ENCODE data around the gene ENC1. TPM values are rescaled to one million over a fixed set of nuclear protein-coding genes. Genes with fewer than 3 reads are reported as not detected.

ENC1 gene
- total RNA-seq, 6 donors from 2014 or later, result 9.5 to 34.1 (median 18.0) TPM

DNA sequence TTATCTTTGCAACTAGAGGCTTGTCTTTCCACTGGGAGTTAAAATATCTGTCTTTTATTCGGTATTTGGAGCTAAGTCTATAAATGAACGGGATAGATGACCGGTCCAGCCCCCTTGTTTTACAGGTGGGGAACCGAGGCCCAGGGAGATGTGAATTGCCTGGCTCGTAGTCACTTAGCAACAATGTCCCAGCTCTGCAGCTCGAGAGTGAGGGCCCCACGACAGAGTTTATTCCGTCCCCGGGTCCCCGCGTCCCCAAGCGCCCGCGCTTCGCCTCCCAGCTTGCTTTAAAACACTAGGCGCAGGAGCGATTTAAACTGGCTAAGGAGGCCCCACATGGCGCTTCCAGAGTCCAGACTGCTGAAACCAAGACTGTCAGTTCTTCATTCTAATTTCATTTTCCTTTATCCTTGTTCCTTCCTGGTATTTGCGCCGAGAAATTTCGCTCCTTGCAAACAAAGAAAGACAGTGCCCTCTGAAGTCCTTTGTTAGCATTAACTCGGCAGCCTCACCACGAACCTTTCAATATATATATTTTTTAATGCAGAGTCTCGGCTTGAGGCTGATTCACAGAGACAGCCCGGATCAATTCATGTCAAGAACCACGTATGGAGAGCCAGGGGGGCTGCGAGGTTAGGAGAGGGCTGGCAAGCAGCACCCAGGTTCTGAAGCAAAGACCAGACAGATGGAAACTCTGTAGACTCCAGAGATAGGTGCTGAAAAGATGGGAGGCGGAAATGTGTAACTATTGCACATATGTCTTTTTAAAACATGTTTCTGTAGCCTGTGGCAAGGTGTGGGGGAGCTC lies 1.4 kb upstream of the ENC1 start:
- Histone ChIP-seq H3K36me3 (no peaks in the 10 kb centered on the region), H3K4me3 (peak overlapping the region; percentile 16 to 81 (median 68)), H3K4me1 (peaks cover 36 to 60% (median 47%) of the 10 kb centered on the region in 4 donors), H3K27me3 (no peaks in the 10 kb centered on the region), H3K9me3 (no peaks in the 10 kb centered on the region), H3K27ac (peak overlapping the region; percentile 86 to 90 (median 88))
- ATAC-seq (ENCODE audit: low FRiP score in 2 of 2), result peak; percentile 34 to 51
- 5 to 6% methylated on average over 28 of the region's 28 CpGs for WGBS, 2 donors
- TF ChIP-seq POLR2AphosphoS5 (IDR thresholded peaks at IDR 0.05) (peak in 1 of 2 donors; percentile 8), POLR2A (IDR thresholded peaks at IDR 0.05) (no peak), EP300 (IDR thresholded peaks at IDR 0.05) (no peak)
- TF ChIP-seq, protein P1, sequence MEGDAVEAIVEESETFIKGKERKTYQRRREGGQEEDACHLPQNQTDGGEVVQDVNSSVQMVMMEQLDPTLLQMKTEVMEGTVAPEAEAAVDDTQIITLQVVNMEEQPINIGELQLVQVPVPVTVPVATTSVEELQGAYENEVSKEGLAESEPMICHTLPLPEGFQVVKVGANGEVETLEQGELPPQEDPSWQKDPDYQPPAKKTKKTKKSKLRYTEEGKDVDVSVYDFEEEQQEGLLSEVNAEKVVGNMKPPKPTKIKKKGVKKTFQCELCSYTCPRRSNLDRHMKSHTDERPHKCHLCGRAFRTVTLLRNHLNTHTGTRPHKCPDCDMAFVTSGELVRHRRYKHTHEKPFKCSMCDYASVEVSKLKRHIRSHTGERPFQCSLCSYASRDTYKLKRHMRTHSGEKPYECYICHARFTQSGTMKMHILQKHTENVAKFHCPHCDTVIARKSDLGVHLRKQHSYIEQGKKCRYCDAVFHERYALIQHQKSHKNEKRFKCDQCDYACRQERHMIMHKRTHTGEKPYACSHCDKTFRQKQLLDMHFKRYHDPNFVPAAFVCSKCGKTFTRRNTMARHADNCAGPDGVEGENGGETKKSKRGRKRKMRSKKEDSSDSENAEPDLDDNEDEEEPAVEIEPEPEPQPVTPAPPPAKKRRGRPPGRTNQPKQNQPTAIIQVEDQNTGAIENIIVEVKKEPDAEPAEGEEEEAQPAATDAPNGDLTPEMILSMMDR (IDR thresholded peaks at IDR 0.05), result peak; percentile 20 to 70 (median 54)
- DNase-seq, result peak; percentile 54 to 86

DNA sequence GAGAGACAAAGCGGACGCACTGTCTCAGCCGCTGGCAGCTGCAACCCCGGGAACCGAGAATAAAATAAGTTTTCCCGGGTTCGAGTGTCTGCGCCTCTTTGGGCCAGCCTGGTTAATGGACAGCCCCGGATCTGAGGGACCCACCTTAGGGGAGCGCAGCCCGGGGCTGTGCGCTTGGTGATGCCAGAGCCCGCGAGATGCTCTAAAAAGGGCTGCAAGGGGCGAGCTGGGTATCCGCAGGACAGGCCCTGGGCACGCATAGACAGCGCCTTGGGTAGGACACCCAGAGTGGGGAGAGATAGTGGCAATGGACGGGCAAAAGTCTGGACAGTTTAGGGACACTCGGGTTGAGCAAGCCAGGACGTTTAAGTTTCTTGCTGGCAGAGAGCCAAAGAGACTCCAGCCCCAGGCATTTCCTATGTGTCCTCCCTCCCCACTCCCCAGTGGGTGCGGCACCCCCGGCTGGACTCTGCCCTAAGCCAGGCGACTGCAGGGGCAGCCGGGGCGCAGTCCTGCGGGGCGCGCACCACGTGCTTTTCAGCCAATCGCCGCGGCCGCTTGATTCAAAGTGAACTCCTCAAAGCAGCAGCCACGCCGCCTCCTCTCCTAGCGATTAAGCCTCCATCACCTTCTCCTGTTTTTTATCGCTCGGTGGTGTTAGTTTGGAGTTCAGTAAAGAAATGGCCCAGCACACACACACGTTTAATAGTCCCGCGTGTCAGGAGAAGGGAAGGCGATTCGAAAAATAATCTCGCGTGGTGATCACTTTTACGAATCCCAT lies 616 bp upstream of the ENC1 start:
- ATAC-seq (ENCODE audit: low FRiP score in 2 of 2) (peak; percentile 75 to 76), DNase-seq (peak; percentile 87 to 93)
- no peaks in the 10 kb centered on the region for H3K36me3 ChIP-seq
- peaks cover 36 to 68% (median 51%) of the 10 kb centered on the region in 4 donors for H3K4me1 ChIP-seq
- H3K9me3 ChIP-seq, result no peaks in the 10 kb centered on the region
- TF ChIP-seq POLR2A (IDR thresholded peaks at IDR 0.05) (peak in 1 of 4 donors; percentile 10), EP300 (IDR thresholded peaks at IDR 0.05) (no peak), POLR2AphosphoS5 (IDR thresholded peaks at IDR 0.05) (peak in 1 of 2 donors; percentile 26)
- TF ChIP-seq, protein P1 (IDR thresholded peaks at IDR 0.05), result no peak
- WGBS, 2 donors, result 0 to 1% methylated on average over 47 of the region's 47 CpGs
- H3K27ac ChIP-seq, result peak overlapping the region; percentile 86 to 90 (median 88)
- H3K4me3 ChIP-seq, result peak overlapping the region; percentile 67 to 81 (median 74)
- no peaks in the 10 kb centered on the region for H3K27me3 ChIP-seq

DNA sequence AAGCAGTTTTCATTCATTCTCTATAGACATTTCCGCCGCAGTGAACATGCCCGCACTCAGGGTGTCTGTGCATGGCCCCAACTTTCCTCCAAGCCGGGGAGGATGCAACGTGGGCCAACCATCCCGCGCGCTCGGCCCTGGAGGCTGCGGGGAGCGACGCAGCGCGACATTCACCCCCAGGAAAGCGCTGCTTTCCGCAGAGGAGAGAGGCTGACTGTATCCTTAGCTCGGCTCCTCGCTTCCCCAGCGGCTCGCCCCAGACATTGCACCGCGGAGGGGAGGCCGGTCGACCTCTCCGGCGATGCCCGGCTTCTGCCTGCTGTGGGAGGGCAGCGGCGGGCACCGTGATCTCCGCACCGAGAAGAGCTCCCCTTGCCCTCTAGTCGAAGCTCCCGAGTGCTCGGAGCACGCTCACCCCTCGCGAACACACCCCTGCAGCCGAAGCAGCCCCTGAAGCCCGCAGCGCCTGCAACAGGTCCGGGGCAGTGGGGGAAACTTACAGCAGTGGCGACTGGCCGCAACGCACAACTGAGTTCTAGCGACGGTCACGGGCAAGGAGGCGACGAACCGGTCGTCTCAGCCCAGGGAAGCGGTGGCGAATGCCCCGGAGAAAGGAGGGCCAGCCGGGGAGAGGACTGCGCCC lies 600 bp downstream of the ENC1 start:
- WGBS, 2 donors, result 0 to 3% methylated on average over 18 to 26 of the region's 57 CpGs
- no peak for TF ChIP-seq POLR2A (IDR thresholded peaks at IDR 0.05)
- TF ChIP-seq, protein P1 (IDR thresholded peaks at IDR 0.05), result peak in 5 of 6 experiments; percentile 9 to 58 (median 28)
- peaks cover 36 to 74% (median 54%) of the 10 kb centered on the region in 4 donors for H3K4me1 ChIP-seq
- H3K4me3 ChIP-seq, result peak overlapping the region; percentile 67 to 81 (median 74)
- peak overlapping the region; percentile 86 to 90 (median 88) for H3K27ac ChIP-seq
- DNase-seq, result peak; percentile 47 to 90
- H3K36me3 ChIP-seq, result peaks cover 0 to 11% (median 5%) of the 10 kb centered on the region in 4 donors
- ATAC-seq (ENCODE audit: low FRiP score in 2 of 2), result peak; percentile 55 to 75
- H3K9me3 ChIP-seq, result no peaks in the 10 kb centered on the region
- H3K27me3 ChIP-seq, result no peaks in the 10 kb centered on the region

DNA sequence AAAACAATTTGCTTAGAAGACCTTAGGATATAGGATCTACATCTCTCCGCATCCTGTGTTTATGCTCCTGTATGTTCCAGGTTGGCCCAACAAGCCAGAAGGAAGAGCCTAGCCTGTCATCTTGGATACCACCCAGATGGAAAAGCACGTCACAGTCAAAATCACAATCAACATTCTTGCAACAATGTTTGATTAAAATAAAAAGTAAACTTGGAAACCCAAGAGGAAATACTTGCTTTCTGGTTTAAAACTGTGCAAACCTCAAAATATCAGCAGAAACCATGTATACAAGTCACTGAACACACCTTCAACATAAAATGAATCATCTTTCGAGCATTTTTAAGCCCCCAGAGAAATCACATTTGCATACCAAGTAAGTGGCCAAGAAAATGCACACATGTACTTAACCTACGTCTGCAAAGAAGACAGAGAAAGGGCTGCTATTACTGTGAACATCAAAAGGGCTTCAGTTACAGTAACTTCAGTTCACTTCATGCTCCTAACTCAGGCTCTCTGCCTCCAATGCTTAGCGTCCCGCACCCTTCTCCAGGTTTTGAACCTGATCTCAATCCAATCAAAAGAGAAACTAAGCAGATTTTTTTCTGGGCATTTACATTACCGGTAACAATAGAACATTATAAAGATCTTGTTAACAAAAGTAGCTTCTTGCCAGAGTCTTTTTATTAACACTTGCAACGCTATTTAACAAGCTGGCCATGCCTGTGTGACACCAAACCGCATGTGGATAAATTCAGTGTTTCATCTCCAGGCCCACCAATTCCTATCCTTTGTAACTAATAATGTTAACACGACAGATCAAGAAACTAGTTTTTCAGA lies 1.3 kb downstream of the ENC1 start:
- Histone ChIP-seq H3K4me1 (peaks cover 36 to 74% (median 55%) of the 10 kb centered on the region in 4 donors), H3K27ac (peak overlapping the region; percentile 86 to 90 (median 88)), H3K36me3 (peaks cover 0 to 11% (median 10%) of the 10 kb centered on the region in 4 donors), H3K27me3 (no peaks in the 10 kb centered on the region), H3K4me3 (peak overlapping the region; percentile 67 to 81 (median 74)), H3K9me3 (no peaks in the 10 kb centered on the region)
- no peak for ATAC-seq (ENCODE audit: low FRiP score in 2 of 2)
- DNase-seq, result no peak
- TF ChIP-seq POLR2AphosphoS5 (IDR thresholded peaks at IDR 0.05) (no peak), EP300 (IDR thresholded peaks at IDR 0.05) (no peak), POLR2A (IDR thresholded peaks at IDR 0.05) (no peak)
- TF ChIP-seq, protein P1 (IDR thresholded peaks at IDR 0.05), result no peak
- WGBS, 2 donors, result 8 to 11% methylated on average over 10 of the region's 10 CpGs
